ENCODE data around the gene ANKRD52. TPM values are rescaled to one million over a fixed set of nuclear protein-coding genes. Genes with fewer than 3 reads are reported as not detected.
A peak's percentile ranks its signal among the peaks of the same experiment; 100 is the strongest.

The ANKRD52 gene
- total and polyA plus RNA-seq, 9 of the 15 experiments (the other 6 are each of a cell fraction or from before 2014, with no cell fraction given) = 0.52 to 46.8 (median 7.9) TPM

DNA sequence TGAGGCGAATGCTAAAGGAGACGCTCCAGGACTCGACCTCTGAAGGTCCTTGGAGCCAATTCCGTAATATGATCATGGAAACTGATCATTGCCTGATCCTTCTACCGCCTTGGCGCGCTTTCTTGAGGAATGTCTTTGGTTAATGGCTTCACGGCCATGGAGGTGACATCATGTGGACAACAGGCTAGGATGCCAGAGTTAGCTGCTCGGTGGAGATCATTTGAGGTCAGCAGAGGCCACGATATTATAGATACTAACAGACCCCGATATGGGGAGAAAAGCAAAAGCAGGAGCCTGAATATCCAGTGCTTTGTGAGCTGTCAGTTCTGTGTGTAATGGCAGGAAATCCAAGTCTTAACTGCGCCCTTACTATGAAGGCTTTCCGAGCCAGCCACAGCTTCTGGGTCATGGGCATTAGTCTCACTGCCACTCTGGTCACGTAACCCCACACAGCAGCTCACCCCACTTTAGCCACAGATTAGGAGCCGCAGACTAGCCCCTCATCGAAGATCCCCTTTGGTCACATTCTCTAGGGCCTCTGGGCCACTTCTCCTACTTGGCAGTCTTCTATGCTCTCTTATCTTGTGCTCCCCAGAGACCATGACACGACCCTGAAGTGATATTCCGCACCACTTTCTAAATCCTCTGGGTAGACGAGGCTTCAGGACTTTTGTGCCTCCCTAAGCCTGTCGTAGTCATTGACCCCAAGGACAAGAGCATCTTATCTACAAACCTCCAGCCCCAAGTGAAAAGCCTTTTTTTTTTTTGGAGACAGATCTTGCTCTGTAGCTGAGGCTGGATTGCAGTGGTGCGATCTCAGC lies 42.7 kb upstream of the ANKRD52 start (continued):
- TF ChIP-seq, protein P1, sequence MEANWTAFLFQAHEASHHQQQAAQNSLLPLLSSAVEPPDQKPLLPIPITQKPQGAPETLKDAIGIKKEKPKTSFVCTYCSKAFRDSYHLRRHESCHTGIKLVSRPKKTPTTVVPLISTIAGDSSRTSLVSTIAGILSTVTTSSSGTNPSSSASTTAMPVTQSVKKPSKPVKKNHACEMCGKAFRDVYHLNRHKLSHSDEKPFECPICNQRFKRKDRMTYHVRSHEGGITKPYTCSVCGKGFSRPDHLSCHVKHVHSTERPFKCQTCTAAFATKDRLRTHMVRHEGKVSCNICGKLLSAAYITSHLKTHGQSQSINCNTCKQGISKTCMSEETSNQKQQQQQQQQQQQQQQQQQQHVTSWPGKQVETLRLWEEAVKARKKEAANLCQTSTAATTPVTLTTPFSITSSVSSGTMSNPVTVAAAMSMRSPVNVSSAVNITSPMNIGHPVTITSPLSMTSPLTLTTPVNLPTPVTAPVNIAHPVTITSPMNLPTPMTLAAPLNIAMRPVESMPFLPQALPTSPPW (CRISPR knock-in tag; IDR thresholded peaks at IDR 0.05) = no peak
- TF ChIP-seq CBX3 (IDR thresholded peaks at IDR 0.05; ENCODE audit: borderline replicate concordance in 1 of 2, low read length in 2 of 2) (no peak), NONO (IDR thresholded peaks at IDR 0.05; ENCODE audit: low read depth in 2 of 2, low read length in 1 of 2) (peak in 1 of 2 experiments; percentile 37; a peak in 1 of 4 replicates), CBX8 (IDR thresholded peaks at IDR 0.05; ENCODE audit: borderline replicate concordance, extremely low read depth, low read depth, low read length, poor library complexity, severe bottlenecking) (no peak), CHCHD3 (CRISPR knock-in tag; IDR thresholded peaks at IDR 0.05) (no peak), TAL1 (IDR thresholded peaks at IDR 0.05) (peak; percentile 89), THRAP3 (IDR thresholded peaks at IDR 0.05; ENCODE audit: borderline replicate concordance) (no peak), ZNF347 (CRISPR knock-in tag; IDR thresholded peaks at IDR 0.05; ENCODE audit: low read depth) (no peak), POLR2B (IDR thresholded peaks at IDR 0.05; ENCODE audit: low read depth, partially characterized antibody) (no peak), NCOA6 (IDR thresholded peaks at IDR 0.05) (no peak), ZNF316 (IDR thresholded peaks at IDR 0.05) (no peak), ZBTB8A (IDR thresholded peaks at IDR 0.05; ENCODE audit: partially characterized antibody) (no peak), ESRRA (IDR thresholded peaks at IDR 0.05; ENCODE audit: borderline replicate concordance, low read depth) (peak; percentile 70), NFIX (CRISPR knock-in tag; IDR thresholded peaks at IDR 0.05; ENCODE audit: low read depth) (no peak), TBL1XR1 (IDR thresholded peaks at IDR 0.05; ENCODE audit: low read length in 2 of 2) (peak in 1 of 2 experiments; percentile 85; a peak in 2 of 4 replicates)
- TF ChIP-seq, protein P2, sequence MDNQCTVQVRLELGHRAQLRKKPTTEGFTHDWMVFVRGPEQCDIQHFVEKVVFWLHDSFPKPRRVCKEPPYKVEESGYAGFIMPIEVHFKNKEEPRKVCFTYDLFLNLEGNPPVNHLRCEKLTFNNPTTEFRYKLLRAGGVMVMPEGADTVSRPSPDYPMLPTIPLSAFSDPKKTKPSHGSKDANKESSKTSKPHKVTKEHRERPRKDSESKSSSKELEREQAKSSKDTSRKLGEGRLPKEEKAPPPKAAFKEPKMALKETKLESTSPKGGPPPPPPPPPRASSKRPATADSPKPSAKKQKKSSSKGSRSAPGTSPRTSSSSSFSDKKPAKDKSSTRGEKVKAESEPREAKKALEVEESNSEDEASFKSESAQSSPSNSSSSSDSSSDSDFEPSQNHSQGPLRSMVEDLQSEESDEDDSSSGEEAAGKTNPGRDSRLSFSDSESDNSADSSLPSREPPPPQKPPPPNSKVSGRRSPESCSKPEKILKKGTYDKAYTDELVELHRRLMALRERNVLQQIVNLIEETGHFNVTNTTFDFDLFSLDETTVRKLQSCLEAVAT (IDR thresholded peaks at IDR 0.05) = peak; percentile 35 to 52; a peak in 2 of 4 replicates
- TF ChIP-seq, protein P3, sequence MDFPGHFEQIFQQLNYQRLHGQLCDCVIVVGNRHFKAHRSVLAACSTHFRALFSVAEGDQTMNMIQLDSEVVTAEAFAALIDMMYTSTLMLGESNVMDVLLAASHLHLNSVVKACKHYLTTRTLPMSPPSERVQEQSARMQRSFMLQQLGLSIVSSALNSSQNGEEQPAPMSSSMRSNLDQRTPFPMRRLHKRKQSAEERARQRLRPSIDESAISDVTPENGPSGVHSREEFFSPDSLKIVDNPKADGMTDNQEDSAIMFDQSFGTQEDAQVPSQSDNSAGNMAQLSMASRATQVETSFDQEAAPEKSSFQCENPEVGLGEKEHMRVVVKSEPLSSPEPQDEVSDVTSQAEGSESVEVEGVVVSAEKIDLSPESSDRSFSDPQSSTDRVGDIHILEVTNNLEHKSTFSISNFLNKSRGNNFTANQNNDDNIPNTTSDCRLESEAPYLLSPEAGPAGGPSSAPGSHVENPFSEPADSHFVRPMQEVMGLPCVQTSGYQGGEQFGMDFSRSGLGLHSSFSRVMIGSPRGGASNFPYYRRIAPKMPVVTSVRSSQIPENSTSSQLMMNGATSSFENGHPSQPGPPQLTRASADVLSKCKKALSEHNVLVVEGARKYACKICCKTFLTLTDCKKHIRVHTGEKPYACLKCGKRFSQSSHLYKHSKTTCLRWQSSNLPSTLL (IDR thresholded peaks at IDR 0.05) = no peak
- TF ChIP-seq, protein P4, sequence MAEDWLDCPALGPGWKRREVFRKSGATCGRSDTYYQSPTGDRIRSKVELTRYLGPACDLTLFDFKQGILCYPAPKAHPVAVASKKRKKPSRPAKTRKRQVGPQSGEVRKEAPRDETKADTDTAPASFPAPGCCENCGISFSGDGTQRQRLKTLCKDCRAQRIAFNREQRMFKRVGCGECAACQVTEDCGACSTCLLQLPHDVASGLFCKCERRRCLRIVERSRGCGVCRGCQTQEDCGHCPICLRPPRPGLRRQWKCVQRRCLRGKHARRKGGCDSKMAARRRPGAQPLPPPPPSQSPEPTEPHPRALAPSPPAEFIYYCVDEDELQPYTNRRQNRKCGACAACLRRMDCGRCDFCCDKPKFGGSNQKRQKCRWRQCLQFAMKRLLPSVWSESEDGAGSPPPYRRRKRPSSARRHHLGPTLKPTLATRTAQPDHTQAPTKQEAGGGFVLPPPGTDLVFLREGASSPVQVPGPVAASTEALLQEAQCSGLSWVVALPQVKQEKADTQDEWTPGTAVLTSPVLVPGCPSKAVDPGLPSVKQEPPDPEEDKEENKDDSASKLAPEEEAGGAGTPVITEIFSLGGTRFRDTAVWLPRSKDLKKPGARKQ (CRISPR knock-in tag; IDR thresholded peaks at IDR 0.05) = no peak
- TF ChIP-seq, protein P5, sequence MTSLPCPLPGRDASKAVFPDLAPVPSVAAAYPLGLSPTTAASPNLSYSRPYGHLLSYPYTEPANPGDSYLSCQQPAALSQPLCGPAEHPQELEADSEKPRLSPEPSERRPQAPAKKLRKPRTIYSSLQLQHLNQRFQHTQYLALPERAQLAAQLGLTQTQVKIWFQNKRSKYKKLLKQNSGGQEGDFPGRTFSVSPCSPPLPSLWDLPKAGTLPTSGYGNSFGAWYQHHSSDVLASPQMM (CRISPR knock-in tag; IDR thresholded peaks at IDR 0.05) = no peak; the same call in 1 of the 2 replicates

Measured in K562 (cell line).